Fibroblast of skin of left quadriceps (primary cell): Measurements from ENCODE around the gene HPD.
"Not testable (repeated sequence)": the region's sequence is repeated elsewhere in the genome, so short reads cannot be mapped to it uniquely, and the experiment has no call there.

Experiments
- DNase-seq, 2 experiments: peaks; one replicate each; pipeline ENCODE4 v3.0.0-alpha.2; 2013; ENCODE audit warnings: low read depth in 2 of 2

Gene HPD

GRCh38 chr12:121866331-121866730 lies 7.7 kb upstream of the HPD start:
- no peak for DNase-seq

GRCh38 chr12:121861636-121862254 lies 3.1 kb upstream of the HPD start:
- DNase-seq: no peak

GRCh38 chr12:121860699-121861098 lies 2.0 kb upstream of the HPD start:
- not testable (repeated sequence) for DNase-seq

- no peak for DNase-seq
Observed at GRCh38 chr12:121860257-121860656, 1.6 kb upstream of the HPD start.

GRCh38 chr12:121858318-121858661 lies 369 bp downstream of the HPD start:
- DNase-seq: no peak

- no peak for DNase-seq
Observed at GRCh38 chr12:121857322-121858246, 1.1 kb downstream of the HPD start.

- DNase-seq: not testable (repeated sequence)
Observed at GRCh38 chr12:121852392-121852791, 6.3 kb downstream of the HPD start.

- DNase-seq: no peak
Observed at GRCh38 chr12:121849665-121850064, 9.0 kb downstream of the HPD start.

GRCh38 chr12:121849211-121849610 lies 9.4 kb downstream of the HPD start:
- no peak for DNase-seq

- DNase-seq: no peak
Observed at GRCh38 chr12:121845701-121846100, 13.0 kb downstream of the HPD start.

GRCh38 chr12:121843236-121843982 lies 15.2 kb downstream of the HPD start:
- DNase-seq: no peak

- DNase-seq: no peak
Observed at GRCh38 chr12:121839993-121840761, 18.5 kb downstream of the HPD start.

GRCh38 chr12:121839106-121839992 lies 19.3 kb downstream of the HPD start:
- DNase-seq: peak; percentile 96

- no peak for DNase-seq
Observed at GRCh38 chr12:121838126-121838525, 20.5 kb downstream of the HPD start.

- no peak for DNase-seq
Observed at GRCh38 chr12:121837680-121838079, 21.0 kb downstream of the HPD start.

GRCh38 chr12:121831571-121832245 lies 27.0 kb downstream of the HPD start:
- no peak for DNase-seq

GRCh38 chr12:121830588-121831265 lies 27.9 kb downstream of the HPD start:
- no peak for DNase-seq

- DNase-seq: no peak
Observed at GRCh38 chr12:121830134-121830533, 28.5 kb downstream of the HPD start.

GRCh38 chr12:121829250-121829918 lies 29.3 kb downstream of the HPD start:
- no peak for DNase-seq
